NB4 (cell line): ENCODE results near the gene TENM4.

ENCODE experiments used
- CTCF ChIP-seq: IDR thresholded peaks from one replicate; pipeline ENCODE4 v1.5.1; 2012; ENCODE audit warnings: low read depth, low read length
- TF ChIP-seq, protein P1 (sequence below): IDR thresholded peaks from 2 replicates; pipeline ENCODE4 v1.6.1; 2011; ENCODE audit warnings: low read depth, low read length

DNA sequence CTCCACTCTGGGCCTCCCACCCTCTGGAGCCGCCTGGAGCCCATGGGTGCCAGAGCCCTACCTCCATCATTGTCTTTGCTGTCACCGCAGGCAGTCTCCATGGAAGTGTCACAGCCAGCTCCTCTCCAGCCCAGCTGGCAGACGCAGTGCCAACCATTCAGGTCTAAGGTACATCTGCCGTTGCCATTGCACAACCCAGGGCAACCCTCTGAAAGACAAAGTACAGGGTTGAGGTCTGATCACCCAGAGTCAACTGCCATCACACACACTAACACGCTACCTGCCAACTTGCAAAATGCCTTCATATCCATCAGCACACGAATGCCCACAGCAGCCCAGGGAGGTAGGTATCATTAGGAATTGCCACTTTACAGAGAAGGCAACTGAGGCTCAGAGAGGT, 669.9 kb downstream of the TENM4 start:
- TF ChIP-seq, protein P1, sequence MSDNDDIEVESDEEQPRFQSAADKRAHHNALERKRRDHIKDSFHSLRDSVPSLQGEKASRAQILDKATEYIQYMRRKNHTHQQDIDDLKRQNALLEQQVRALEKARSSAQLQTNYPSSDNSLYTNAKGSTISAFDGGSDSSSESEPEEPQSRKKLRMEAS: no peak
- TF ChIP-seq CTCF: no peak
